ENCODE results near the gene ZFYVE16.

ZFYVE16 gene

DNA sequence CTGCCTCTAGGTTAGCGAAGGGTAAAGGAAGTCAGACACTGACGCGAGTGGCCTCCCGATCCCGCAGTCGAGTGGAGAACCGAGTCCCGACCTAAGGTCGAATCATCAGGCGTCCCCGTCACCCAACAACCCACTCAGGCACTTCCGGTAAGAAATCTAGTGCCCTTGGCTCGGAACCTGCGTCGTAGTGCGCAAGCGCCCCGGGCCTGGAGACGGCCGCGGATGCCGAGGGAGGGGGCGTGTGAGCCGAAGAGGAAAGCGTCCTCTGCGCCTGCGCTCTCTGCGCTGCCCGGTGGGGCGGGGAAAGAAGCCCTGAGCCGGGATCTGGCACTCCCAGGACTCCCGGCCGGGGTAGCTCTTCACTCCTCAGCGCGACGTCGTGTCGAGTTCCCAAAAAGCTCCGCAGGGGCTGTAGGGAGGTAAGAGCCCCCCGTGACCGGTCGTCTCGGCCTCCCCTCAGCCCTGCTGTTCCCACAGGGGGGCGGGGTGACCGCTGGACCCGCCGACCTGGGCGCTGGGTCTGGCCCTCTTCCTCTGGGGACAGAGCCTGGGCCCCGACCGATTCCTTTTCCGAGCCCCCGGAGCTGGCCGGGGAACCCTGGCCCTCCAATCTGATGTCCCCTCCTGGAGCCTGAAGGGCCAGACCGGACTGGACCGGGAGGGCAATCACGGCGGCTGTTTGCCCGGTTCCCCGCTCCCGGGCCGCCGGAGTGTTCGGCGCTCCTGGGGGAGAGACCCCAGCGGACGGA, at the start of gene ZFYVE16:
Gene ZFYVE16, plus strand, starts transcription at position 330 of the 749 bp plus-strand sequence. CDS start 26,084 bp downstream, outside the sequence.
- H3K36me3 ChIP-seq (replicated peaks; ENCODE audit: insufficient read depth, low read length), result no peaks in the 10 kb centered on the region
- peaks cover 37% of the 10 kb centered on the region for H3K79me2 ChIP-seq (ENCODE audit: low read length)
- H3K27ac ChIP-seq (ENCODE audit: low read length), result peak within 1 kb of the TSS; percentile 86
- H3K9ac ChIP-seq (ENCODE audit: low read length), result peak within 1 kb of the TSS; percentile 80
- peak within 1 kb of the TSS; percentile 88 for H3K4me3 ChIP-seq (ENCODE audit: low read length)
- H3K4me1 ChIP-seq (ENCODE audit: low read length), result peaks cover 6% of the 10 kb centered on the region; the same call in 1 of the 2 replicates
- TF ChIP-seq, protein P1, sequence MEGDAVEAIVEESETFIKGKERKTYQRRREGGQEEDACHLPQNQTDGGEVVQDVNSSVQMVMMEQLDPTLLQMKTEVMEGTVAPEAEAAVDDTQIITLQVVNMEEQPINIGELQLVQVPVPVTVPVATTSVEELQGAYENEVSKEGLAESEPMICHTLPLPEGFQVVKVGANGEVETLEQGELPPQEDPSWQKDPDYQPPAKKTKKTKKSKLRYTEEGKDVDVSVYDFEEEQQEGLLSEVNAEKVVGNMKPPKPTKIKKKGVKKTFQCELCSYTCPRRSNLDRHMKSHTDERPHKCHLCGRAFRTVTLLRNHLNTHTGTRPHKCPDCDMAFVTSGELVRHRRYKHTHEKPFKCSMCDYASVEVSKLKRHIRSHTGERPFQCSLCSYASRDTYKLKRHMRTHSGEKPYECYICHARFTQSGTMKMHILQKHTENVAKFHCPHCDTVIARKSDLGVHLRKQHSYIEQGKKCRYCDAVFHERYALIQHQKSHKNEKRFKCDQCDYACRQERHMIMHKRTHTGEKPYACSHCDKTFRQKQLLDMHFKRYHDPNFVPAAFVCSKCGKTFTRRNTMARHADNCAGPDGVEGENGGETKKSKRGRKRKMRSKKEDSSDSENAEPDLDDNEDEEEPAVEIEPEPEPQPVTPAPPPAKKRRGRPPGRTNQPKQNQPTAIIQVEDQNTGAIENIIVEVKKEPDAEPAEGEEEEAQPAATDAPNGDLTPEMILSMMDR (IDR thresholded peaks at IDR 0.05; ENCODE audit: low read length), result no peak; the same call in 1 of the 2 replicates
- TF ChIP-seq EZH2 (optimal IDR thresholded peaks at IDR 0.05; ENCODE audit: low read depth, low read length) (no peak), EZH2phosphoT487 (IDR thresholded peaks at IDR 0.05; ENCODE audit: low read length) (no peak)
- H4K20me1 ChIP-seq (ENCODE audit: insufficient read depth, low read length), result no peaks in the 10 kb centered on the region
- H3K9me3 ChIP-seq (replicated peaks; ENCODE audit: insufficient read depth, low read length), result no peaks in the 10 kb centered on the region
- peak within 1 kb of the TSS; percentile 66 for H3K4me2 ChIP-seq (ENCODE audit: low read depth, low read length)
- no peaks in the 10 kb centered on the region for H3K9me2 ChIP-seq (replicated peaks; ENCODE audit: insufficient read depth, low read length)
- H3F3A ChIP-seq (ENCODE audit: insufficient read depth, low read length), result peaks cover 8% of the 10 kb centered on the region; the same call in 1 of the 2 replicates
- DNase-seq, result peak; percentile 98
- H2AFZ ChIP-seq (ENCODE audit: low read length), result peak within 1 kb of the TSS; percentile 64
- H3K27me3 ChIP-seq (replicated peaks; ENCODE audit: insufficient read depth, low read length), result no peaks in the 10 kb centered on the region

DNA sequence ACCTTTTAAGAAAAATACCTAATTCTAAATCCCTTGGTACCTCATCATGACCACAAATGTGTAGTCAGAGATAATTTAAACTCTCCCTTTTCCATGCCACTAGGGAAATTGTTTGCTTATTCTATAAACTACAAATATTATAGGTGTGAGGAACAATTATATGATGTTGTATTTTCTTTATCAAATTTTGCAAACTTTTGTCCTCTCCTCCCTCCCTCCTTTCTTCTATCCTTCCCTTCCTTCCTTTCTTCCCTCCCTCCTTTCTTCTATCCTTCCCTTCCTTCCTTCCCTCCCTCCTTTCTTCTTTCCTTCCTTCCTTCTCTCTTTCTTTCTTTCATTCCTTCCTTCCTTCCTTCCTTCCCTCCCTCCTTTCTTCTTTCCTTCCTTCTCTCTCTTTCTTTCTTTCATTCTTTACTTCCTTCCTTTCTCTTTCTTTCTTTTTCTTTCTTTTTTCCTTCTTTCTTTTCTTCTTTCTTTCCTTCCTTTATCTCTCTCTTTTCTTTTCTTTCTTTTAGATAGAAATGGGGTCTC, 46.9 kb upstream of the ZFYVE16 start:
- Histone ChIP-seq H3K4me2 (ENCODE audit: low read depth, low read length) (no peak overlapping the region), H3K36me3 (replicated peaks; ENCODE audit: insufficient read depth, low read length) (no peaks in the 10 kb centered on the region), H3K9ac (ENCODE audit: low read length) (no peak overlapping the region), H3K4me3 (ENCODE audit: low read length) (no peak overlapping the region), H4K20me1 (ENCODE audit: insufficient read depth, low read length) (no peaks in the 10 kb centered on the region), H3K9me3 (replicated peaks; ENCODE audit: insufficient read depth, low read length) (no peaks in the 10 kb centered on the region), H3F3A (ENCODE audit: insufficient read depth, low read length) (no peaks in the 10 kb centered on the region), H2AFZ (ENCODE audit: low read length) (no peak overlapping the region), H3K4me1 (ENCODE audit: low read length) (no peaks in the 10 kb centered on the region), H3K27ac (ENCODE audit: low read length) (no peak overlapping the region), H3K27me3 (replicated peaks; ENCODE audit: insufficient read depth, low read length) (no peaks in the 10 kb centered on the region), H3K9me2 (replicated peaks; ENCODE audit: insufficient read depth, low read length) (no peaks in the 10 kb centered on the region), H3K79me2 (ENCODE audit: low read length) (no peaks in the 10 kb centered on the region)
- DNase-seq, result no peak
- TF ChIP-seq EZH2 (optimal IDR thresholded peaks at IDR 0.05; ENCODE audit: low read depth, low read length) (no peak), EZH2phosphoT487 (IDR thresholded peaks at IDR 0.05; ENCODE audit: low read length) (no peak)
- TF ChIP-seq, protein P1 (IDR thresholded peaks at IDR 0.05; ENCODE audit: low read length), result no peak

DNA sequence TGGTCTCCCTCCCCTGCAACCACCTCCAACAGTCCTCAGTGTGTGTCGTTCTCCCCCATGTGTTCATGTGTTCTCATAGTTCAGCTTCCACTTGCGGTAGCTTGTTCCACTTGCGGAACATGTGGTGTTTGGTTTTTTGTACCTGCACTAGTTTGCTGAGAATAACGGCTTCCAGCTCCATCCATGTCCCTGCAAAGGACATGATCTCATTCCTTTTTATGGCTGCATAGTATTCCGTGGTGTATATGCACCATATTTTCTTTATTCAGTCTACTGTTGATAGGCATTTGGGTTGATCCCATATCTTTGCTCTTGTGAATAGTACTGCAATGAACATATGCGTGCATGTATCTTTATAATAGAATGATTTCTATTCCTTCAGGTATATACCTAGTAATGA, 43.0 kb upstream of the ZFYVE16 start:
- Histone ChIP-seq H3K27me3 (replicated peaks; ENCODE audit: insufficient read depth, low read length) (no peaks in the 10 kb centered on the region), H2AFZ (ENCODE audit: low read length) (no peak overlapping the region), H4K20me1 (ENCODE audit: insufficient read depth, low read length) (no peaks in the 10 kb centered on the region), H3K4me2 (ENCODE audit: low read depth, low read length) (no peak overlapping the region), H3K9me2 (replicated peaks; ENCODE audit: insufficient read depth, low read length) (no peaks in the 10 kb centered on the region), H3K4me3 (ENCODE audit: low read length) (no peak overlapping the region), H3K9ac (ENCODE audit: low read length) (no peak overlapping the region), H3K79me2 (ENCODE audit: low read length) (no peaks in the 10 kb centered on the region), H3K36me3 (replicated peaks; ENCODE audit: insufficient read depth, low read length) (no peaks in the 10 kb centered on the region), H3K9me3 (replicated peaks; ENCODE audit: insufficient read depth, low read length) (no peaks in the 10 kb centered on the region), H3F3A (ENCODE audit: insufficient read depth, low read length) (no peaks in the 10 kb centered on the region), H3K27ac (ENCODE audit: low read length) (no peak overlapping the region), H3K4me1 (ENCODE audit: low read length) (no peaks in the 10 kb centered on the region)
- TF ChIP-seq EZH2 (optimal IDR thresholded peaks at IDR 0.05; ENCODE audit: low read depth, low read length) (no peak), EZH2phosphoT487 (IDR thresholded peaks at IDR 0.05; ENCODE audit: low read length) (no peak)
- TF ChIP-seq, protein P1 (IDR thresholded peaks at IDR 0.05; ENCODE audit: low read length), result no peak
- DNase-seq, result no peak

Data from MM.1S (cell line).